ENCODE measurements around the gene MCM3AP.
A peak's percentile ranks its signal among the peaks of the same experiment; 100 is the strongest.
"Not testable (repeated sequence)": the region's sequence is repeated elsewhere in the genome, so short reads cannot be mapped to it uniquely, and the experiment has no call there.

MCM3AP gene

GRCh38 chr21:46200877-46201803 is 84.3 kb downstream of the MCM3AP start:
- H3K4me3 Mint-ChIP-seq; H3K9me3 Mint-ChIP-seq; H3K4me1 Mint-ChIP-seq; DNase-seq (ENCODE audit: low spot score in 2 of 2); ATAC-seq: not testable (repeated sequence)
- peaks cover 55% of the 10 kb centered on the region for H3K36me3 Mint-ChIP-seq
- H3K27ac Mint-ChIP-seq: peak overlapping the region; percentile 43

DNA sequence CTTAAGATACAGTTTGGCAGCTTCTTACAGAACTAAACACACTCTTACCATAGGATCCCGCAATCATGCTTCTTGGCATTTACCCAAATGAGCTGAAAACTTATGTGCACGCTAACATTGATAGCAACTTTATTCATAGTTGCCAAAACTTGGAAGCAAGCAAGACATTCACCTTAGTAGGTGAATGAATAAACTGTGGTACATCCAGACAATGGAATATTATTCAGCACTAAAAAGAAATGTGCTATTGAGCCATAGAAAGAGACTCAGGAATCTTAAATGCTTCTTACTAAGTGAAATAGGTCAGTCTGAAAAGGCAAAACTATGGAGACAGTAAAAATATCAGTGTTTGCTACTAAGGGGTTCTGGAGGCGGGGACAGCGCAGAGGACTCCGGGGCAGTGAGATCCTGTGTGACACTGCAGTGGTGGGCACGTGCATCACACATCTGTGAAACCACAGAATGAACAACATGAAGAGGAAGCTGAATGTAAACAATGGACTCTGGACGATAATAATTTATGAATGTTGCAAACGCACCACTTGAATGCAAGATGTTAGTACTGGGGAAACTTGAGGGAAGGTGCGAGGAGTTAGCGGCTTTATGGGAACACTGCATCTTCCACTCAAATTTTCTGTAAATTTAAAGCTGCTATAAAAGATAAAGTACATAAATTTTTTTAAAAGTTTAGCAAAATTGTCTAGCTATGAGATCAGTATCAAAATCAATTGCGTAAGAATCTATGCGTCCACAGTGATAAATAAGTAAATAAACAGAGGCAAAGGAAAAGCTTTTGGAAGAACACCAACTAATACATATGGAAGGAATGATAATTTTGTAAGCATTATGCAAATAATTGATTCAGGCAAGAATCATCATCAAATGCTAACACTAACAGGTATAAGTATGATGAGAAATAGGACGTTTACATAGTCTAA is 85.7 kb downstream of the MCM3AP start:
- Mint-ChIP-seq H3K27ac (no peak overlapping the region), H3K36me3 (peaks cover 46% of the 10 kb centered on the region), H3K4me1 (no peaks in the 10 kb centered on the region), H3K9me3 (no peaks in the 10 kb centered on the region), H3K4me3 (no peak overlapping the region)
- ATAC-seq: no peak
- DNase-seq (ENCODE audit: low spot score in 2 of 2): no peak

GRCh38 chr21:46196733-46197132 is 88.7 kb downstream of the MCM3AP start:
- Mint-ChIP-seq H3K4me3 (no peak overlapping the region), H3K36me3 (peaks cover 28% of the 10 kb centered on the region), H3K4me1 (no peaks in the 10 kb centered on the region), H3K27ac (no peak overlapping the region), H3K9me3 (no peaks in the 10 kb centered on the region)
- ATAC-seq: no peak
- DNase-seq (ENCODE audit: low spot score in 2 of 2): no peak

GRCh38 chr21:46195595-46196195 is 89.7 kb downstream of the MCM3AP start:
- no peak overlapping the region for H3K4me3 Mint-ChIP-seq
- no peaks in the 10 kb centered on the region for H3K9me3 Mint-ChIP-seq
- ATAC-seq (no peak), DNase-seq (ENCODE audit: low spot score in 2 of 2) (no peak)
- no peak overlapping the region for H3K27ac Mint-ChIP-seq
- no peaks in the 10 kb centered on the region for H3K4me1 Mint-ChIP-seq
- H3K36me3 Mint-ChIP-seq: peaks cover 28% of the 10 kb centered on the region

GRCh38 chr21:46194374-46195334 is 90.8 kb downstream of the MCM3AP start:
- H3K4me3 Mint-ChIP-seq: no peak overlapping the region
- peaks cover 24% of the 10 kb centered on the region for H3K36me3 Mint-ChIP-seq
- no peak overlapping the region for H3K27ac Mint-ChIP-seq
- H3K4me1 Mint-ChIP-seq: no peaks in the 10 kb centered on the region
- H3K9me3 Mint-ChIP-seq: no peaks in the 10 kb centered on the region
- ATAC-seq (no peak), DNase-seq (ENCODE audit: low spot score in 2 of 2) (no peak)

GRCh38 chr21:46193829-46194373 is 91.5 kb downstream of the MCM3AP start:
- peaks cover 19% of the 10 kb centered on the region for H3K36me3 Mint-ChIP-seq
- no peak overlapping the region for H3K27ac Mint-ChIP-seq
- no peak for DNase-seq (ENCODE audit: low spot score in 2 of 2)
- H3K4me1 Mint-ChIP-seq: no peaks in the 10 kb centered on the region
- H3K9me3 Mint-ChIP-seq: no peaks in the 10 kb centered on the region
- no peak for ATAC-seq
- H3K4me3 Mint-ChIP-seq: no peak overlapping the region

DNA sequence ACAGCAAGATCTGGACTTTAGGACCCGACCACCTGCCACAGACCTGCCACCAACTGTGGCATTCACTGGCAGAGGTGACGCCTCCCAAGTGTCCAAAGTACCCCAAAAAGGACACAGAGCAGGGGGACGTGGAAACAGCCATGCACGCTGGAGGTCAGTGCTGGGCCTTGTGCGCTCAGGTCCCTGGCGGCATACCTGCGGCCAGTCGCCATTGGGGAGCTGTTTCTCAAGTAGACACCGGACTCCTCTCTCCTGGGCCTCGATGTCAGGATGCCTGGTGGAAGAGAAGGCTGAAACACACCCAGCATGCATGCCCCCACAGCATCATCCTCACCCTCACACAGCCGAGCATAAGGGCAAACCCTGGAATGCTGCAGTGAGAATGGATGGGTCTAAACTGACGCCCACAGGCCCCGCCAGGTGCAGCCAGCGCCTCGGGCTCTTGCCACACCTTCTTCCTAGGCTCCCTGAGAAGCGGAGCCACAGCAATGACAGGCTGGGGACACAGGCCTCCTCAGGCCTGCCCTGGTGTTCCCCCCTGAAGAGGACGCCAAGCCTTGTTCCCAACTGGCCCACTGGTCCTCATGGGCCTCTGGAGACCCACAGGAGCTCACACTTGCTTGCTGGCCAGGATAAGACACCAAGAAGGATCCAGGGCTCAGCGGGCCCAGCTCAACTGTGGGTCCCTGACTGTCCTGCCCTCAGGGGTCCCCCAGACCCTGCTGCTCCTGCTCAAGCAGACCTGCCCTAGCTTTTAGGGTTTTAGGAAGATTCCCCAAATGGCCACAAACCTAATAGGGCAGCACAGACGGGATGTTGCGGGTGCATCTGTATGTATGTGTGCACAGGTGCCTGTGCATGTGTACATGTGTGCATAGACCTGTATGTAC is 93.5 kb downstream of the MCM3AP start:
- ATAC-seq: no peak
- no peaks in the 10 kb centered on the region for H3K9me3 Mint-ChIP-seq
- no peak overlapping the region for H3K4me3 Mint-ChIP-seq
- H3K4me1 Mint-ChIP-seq: no peaks in the 10 kb centered on the region
- DNase-seq (ENCODE audit: low spot score in 2 of 2): no peak
- H3K36me3 Mint-ChIP-seq: peaks cover 12% of the 10 kb centered on the region
- H3K27ac Mint-ChIP-seq: no peak overlapping the region

GRCh38 chr21:46191257-46191685 is 94.1 kb downstream of the MCM3AP start:
- H3K4me1 Mint-ChIP-seq: no peaks in the 10 kb centered on the region
- no peak overlapping the region for H3K4me3 Mint-ChIP-seq
- ATAC-seq (no peak), DNase-seq (ENCODE audit: low spot score in 2 of 2) (no peak)
- no peaks in the 10 kb centered on the region for H3K9me3 Mint-ChIP-seq
- H3K36me3 Mint-ChIP-seq: peaks cover 8% of the 10 kb centered on the region
- no peak overlapping the region for H3K27ac Mint-ChIP-seq

DNA sequence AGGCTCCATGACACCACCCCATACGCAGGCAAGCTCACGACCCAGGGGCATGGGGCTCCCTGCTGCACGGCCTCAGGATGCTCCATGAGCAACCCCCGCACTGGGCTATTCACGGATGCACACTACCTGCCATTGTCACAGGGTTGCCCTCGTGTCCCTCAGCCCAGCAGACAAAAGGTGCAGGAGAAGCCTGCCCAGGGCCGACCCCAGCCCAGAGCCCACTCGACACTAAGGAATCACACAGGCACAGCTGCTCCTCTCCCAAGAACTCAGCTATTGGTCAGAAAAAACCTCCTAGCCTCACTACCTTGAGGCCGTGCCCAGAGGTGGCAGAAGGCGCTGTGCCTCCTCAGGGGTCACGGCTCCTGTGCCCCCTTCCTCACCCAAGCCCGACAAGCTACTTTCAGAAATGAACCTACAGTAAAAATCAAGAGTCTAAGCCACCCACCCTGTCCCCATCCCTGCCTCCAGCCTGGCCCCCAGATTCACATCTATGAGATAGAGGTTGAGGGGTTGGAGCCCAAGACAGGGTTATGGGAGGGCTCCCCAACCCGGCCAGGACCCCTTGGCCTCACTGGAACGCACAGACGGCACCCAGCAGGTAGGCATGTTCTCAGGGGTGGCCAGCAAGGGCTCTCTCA is 94.8 kb downstream of the MCM3AP start:
- H3K4me1 Mint-ChIP-seq: no peaks in the 10 kb centered on the region
- no peak overlapping the region for H3K4me3 Mint-ChIP-seq
- DNase-seq (ENCODE audit: low spot score in 2 of 2): no peak
- ATAC-seq: no peak
- peaks cover 6% of the 10 kb centered on the region for H3K36me3 Mint-ChIP-seq
- H3K27ac Mint-ChIP-seq: no peak overlapping the region
- H3K9me3 Mint-ChIP-seq: no peaks in the 10 kb centered on the region

DNA sequence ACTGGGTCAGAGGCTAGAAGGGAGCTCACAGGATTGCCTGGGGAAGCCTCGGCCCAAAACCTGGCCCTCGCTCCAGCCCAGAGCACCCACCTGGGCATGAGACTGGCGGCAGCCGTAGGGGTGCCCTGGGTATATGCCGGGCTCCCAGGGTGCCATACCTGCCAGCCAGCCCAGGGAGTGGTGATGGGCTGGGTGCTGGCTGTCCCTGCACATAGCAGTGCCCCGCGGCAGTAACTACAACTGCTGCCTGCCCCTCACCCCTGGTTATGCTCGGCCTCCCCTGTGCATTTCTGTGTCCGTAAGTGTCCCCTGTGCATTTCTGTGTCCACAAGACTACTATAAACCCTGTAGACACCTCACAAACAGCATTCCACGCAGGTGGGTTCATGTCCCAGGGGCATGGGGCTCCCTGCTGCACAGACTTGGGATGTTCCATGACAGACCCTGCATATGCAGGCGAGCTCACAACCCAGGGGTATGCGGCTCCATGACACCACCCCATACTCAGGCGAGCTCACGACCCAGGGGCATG is 95.4 kb downstream of the MCM3AP start:
- H3K27ac Mint-ChIP-seq: no peak overlapping the region
- peaks cover 6% of the 10 kb centered on the region for H3K36me3 Mint-ChIP-seq
- ATAC-seq (no peak), DNase-seq (ENCODE audit: low spot score in 2 of 2) (peak in 1 of 2 donors; percentile 42)
- H3K9me3 Mint-ChIP-seq: no peaks in the 10 kb centered on the region
- no peak overlapping the region for H3K4me3 Mint-ChIP-seq
- no peaks in the 10 kb centered on the region for H3K4me1 Mint-ChIP-seq

DNA sequence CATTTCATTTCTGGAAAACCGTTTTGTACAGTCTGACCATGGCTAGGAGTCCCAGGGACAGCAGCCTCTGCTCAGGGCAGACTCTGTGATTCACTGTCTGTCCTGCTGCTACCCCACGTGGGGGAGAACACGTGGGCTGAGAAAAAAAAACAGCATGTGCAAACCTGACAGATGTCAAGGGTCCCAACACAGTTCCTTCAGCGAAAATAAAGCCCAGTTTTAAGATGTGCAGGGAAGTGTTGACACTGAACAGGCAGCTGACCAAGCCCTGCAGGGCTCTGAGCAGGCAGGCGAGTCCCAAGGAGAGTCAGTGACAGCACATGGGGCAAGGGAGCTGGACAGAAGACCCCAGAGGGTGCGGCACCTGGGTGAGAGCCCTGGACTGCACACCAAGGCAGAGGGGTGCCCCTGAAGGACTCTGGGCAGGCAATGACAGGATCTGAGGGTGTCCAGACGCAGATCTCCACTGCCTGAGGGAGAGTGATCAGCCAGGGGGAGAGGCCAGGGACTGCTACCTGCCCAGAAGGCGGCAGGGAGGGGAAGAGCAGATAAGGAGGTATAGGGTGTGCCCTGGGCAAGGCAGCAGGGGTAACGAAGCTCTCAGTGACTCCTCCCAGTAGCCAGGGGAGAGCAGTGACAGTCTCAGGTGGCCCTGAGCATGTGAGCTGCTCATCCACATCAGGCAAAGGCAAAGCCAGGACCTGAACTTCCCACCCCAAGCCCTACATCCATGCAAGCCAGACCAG is 96.0 kb downstream of the MCM3AP start:
- DNase-seq (ENCODE audit: low spot score in 2 of 2) (peak in 1 of 2 donors; percentile 46), ATAC-seq (no peak)
- Mint-ChIP-seq H3K4me3 (no peak overlapping the region), H3K4me1 (no peaks in the 10 kb centered on the region), H3K27ac (peak overlapping the region; percentile 48), H3K36me3 (peaks cover 6% of the 10 kb centered on the region), H3K9me3 (no peaks in the 10 kb centered on the region)

Measured in stimulated activated effector memory CD8-positive, alpha-beta T cell treated with anti-CD3 and anti-CD28 coated beads, Interleukin-12 subunit alpha, Interleukin-12 subunit beta, amount 100 ng/mL, for 72 hours (primary cell).